Suprapubic skin (tissue), 4 donors: ENCODE measurements around the gene DISP2. TPM values are rescaled to one million over a fixed set of nuclear protein-coding genes. Genes with fewer than 3 reads are reported as not detected.

ENCODE experiments used
- DNase-seq, 2 donors: peaks; one replicate each; pipeline ENCODE4 v3.0.0-alpha.2; 2019; ENCODE audit warnings: low spot score in 2 of 2
- H3K27ac ChIP-seq: fragments of 200-600 bp; sonication (generic); one replicate; pipeline ENCODE4 v1.5.1; 2019
- H3K27me3 ChIP-seq: fragments of 200-600 bp; sonication (generic); one replicate; pipeline ENCODE4 v1.5.1; 2019
- H3K36me3 ChIP-seq: fragments of 200-600 bp; sonication (generic); one replicate; pipeline ENCODE4 v1.5.1; 2019
- H3K4me1 ChIP-seq: fragments of 200-600 bp; sonication (generic); one replicate; pipeline ENCODE4 v1.5.1; 2019
- H3K4me3 ChIP-seq: fragments of 200-600 bp; sonication (generic); one replicate; pipeline ENCODE4 v1.5.1; 2019; ENCODE audit warnings: mild to moderate bottlenecking
- H3K9me3 ChIP-seq: fragments of 200-600 bp; sonication (generic); one replicate; pipeline ENCODE4 v1.5.1; 2019
- CTCF ChIP-seq, 2 donors: fragments of 200-600 bp in 1 of 2; fragments of 450-650 bp in 1 of 2; sonication (generic) in 1 of 2; IDR thresholded peaks; one replicate each; pipeline ENCODE4 v1.5.1; 2016 to 2019; ENCODE audit warnings: antibody characterized with exemption in 2 of 2, mild to moderate bottlenecking in 1 of 2, moderate library complexity in 1 of 2
- EP300 ChIP-seq: sonication (generic); formaldehyde crosslinking; IDR thresholded peaks from one replicate; pipeline ENCODE4 v1.6.1; 2017; ENCODE audit warnings: antibody characterized with exemption
- POLR2A ChIP-seq, 2 donors: fragments of 450-650 bp; IDR thresholded peaks; one replicate each; pipeline ENCODE4 v1.6.1; 2017; ENCODE audit warnings: antibody characterized with exemption in 2 of 2, mild to moderate bottlenecking in 2 of 2, moderate library complexity in 2 of 2
- POLR2AphosphoS5 ChIP-seq, 3 donors: sonication (generic); formaldehyde crosslinking; IDR thresholded peaks; one replicate each; pipeline ENCODE4 v1.6.1; 2017; ENCODE audit warnings: antibody characterized with exemption in 3 of 3
- WGBS: methylation state at CpG from one replicate; pipeline ENCODE4 v1.1.5; 2018; 5-methylcytosine and 5-hydroxymethylcytosine counted together
- total RNA-seq, 4 donors: library from RNA; depleted of rRNA; stranded (reverse); fragments of >200 nt; gene quantifications; one replicate each; pipeline ENCODE4 v1.1.0, GENCODE V29; 2016

Gene DISP2
- total RNA-seq, 4 donors from 2014 or later: 0.04 to 0.21 (median 0.05) TPM; not detected in 1

GRCh38 chr15:40344631-40345120 is 13.3 kb upstream of the DISP2 start:
- no peak overlapping the region for H3K27ac ChIP-seq
- TF ChIP-seq CTCF (IDR thresholded peaks at IDR 0.05) (peak; percentile 71 to 83), POLR2A (IDR thresholded peaks at IDR 0.05) (no peak)
- no peaks in the 10 kb centered on the region for H3K9me3 ChIP-seq
- no peak for DNase-seq
- no peaks in the 10 kb centered on the region for H3K36me3 ChIP-seq
- 42% methylated on average over 8 of the region's 15 CpGs for WGBS
- no peak overlapping the region for H3K4me3 ChIP-seq
- no peaks in the 10 kb centered on the region for H3K27me3 ChIP-seq
- H3K4me1 ChIP-seq: peaks cover 50% of the 10 kb centered on the region

- 80% methylated on average over 5 of the region's 10 CpGs for WGBS
- Histone ChIP-seq H3K4me3 (no peak overlapping the region), H3K27ac (no peak overlapping the region), H3K36me3 (no peaks in the 10 kb centered on the region), H3K9me3 (no peaks in the 10 kb centered on the region), H3K27me3 (no peaks in the 10 kb centered on the region), H3K4me1 (peaks cover 44% of the 10 kb centered on the region)
- no peak for DNase-seq
- no peak for TF ChIP-seq POLR2AphosphoS5 (IDR thresholded peaks at IDR 0.05)
- no peak for TF ChIP-seq CTCF (IDR thresholded peaks at IDR 0.05)
- TF ChIP-seq POLR2A (IDR thresholded peaks at IDR 0.05): no peak
- no peak for TF ChIP-seq EP300
Observed at GRCh38 chr15:40345225-40345866, 12.7 kb upstream of the DISP2 start.

- peaks cover 37% of the 10 kb centered on the region for H3K4me1 ChIP-seq
- H3K4me3 ChIP-seq: no peak overlapping the region
- no peak for DNase-seq
- no peak overlapping the region for H3K27ac ChIP-seq
- H3K9me3 ChIP-seq: no peaks in the 10 kb centered on the region
- TF ChIP-seq CTCF (IDR thresholded peaks at IDR 0.05): no peak
- no peak for TF ChIP-seq EP300
- no peak for TF ChIP-seq POLR2AphosphoS5 (IDR thresholded peaks at IDR 0.05)
- no peak for TF ChIP-seq POLR2A (IDR thresholded peaks at IDR 0.05)
- no peaks in the 10 kb centered on the region for H3K36me3 ChIP-seq
- no peaks in the 10 kb centered on the region for H3K27me3 ChIP-seq
- 77% methylated on average over 5 of the region's 6 CpGs for WGBS
Observed at GRCh38 chr15:40345867-40346578, 12.0 kb upstream of the DISP2 start.

- Histone ChIP-seq H3K27me3 (no peaks in the 10 kb centered on the region), H3K27ac (no peak overlapping the region)
- 88% methylated on average over 15 of the region's 15 CpGs for WGBS
Observed at GRCh38 chr15:40346579-40347558, 11.2 kb upstream of the DISP2 start.

More at GRCh38 chr15:40346579-40347558, 11.2 kb upstream of the DISP2 start:
- TF ChIP-seq POLR2A (IDR thresholded peaks at IDR 0.05) (no peak), POLR2AphosphoS5 (IDR thresholded peaks at IDR 0.05) (no peak), EP300 (no peak), CTCF (IDR thresholded peaks at IDR 0.05) (no peak)
- peaks cover 28% of the 10 kb centered on the region for H3K4me1 ChIP-seq
- DNase-seq: no peak
- H3K9me3 ChIP-seq: no peaks in the 10 kb centered on the region
- no peak overlapping the region for H3K4me3 ChIP-seq
- no peaks in the 10 kb centered on the region for H3K36me3 ChIP-seq
